Esophagus (tissue), 2 donors: Measurements from ENCODE around the gene UTP4. TPM values are rescaled to one million over a fixed set of nuclear protein-coding genes. Genes with fewer than 3 reads are reported as not detected.
"Not testable (repeated sequence)": the region's sequence is repeated elsewhere in the genome, so short reads cannot be mapped to it uniquely, and the experiment has no call there.

ENCODE experiments used
- H3K27ac ChIP-seq, 2 donors: one replicate each; pipeline ENCODE4 v1.5.1; 2013; ENCODE audit warnings: low read depth in 2 of 2, mild to moderate bottlenecking in 2 of 2, inconsistent platforms in 1 of 2, low read length in 1 of 2, moderate library complexity in 1 of 2
- H3K27me3 ChIP-seq, 2 donors: one replicate each; pipeline ENCODE4 v1.6.1; 2013; ENCODE audit warnings: low read length in 2 of 2, control low read depth in 1 of 2, mild to moderate bottlenecking in 1 of 2; ENCODE audit not compliant: insufficient read depth in 2 of 2, control insufficient read depth in 1 of 2
- H3K36me3 ChIP-seq, 2 donors: one replicate each; pipeline ENCODE4 v1.6.1; 2013; ENCODE audit warnings: low read length in 1 of 2; ENCODE audit not compliant: control insufficient read depth in 2 of 2, insufficient read depth in 2 of 2
- H3K4me1 ChIP-seq, 2 donors: one replicate each; pipeline ENCODE4 v1.6.1; 2013; ENCODE audit warnings: low read length in 1 of 2; ENCODE audit not compliant: control insufficient read depth in 2 of 2, insufficient read depth in 2 of 2
- H3K4me3 ChIP-seq, 2 donors: one replicate each; pipeline ENCODE4 v1.5.1; 2013; ENCODE audit warnings: low read length in 2 of 2, mild to moderate bottlenecking in 2 of 2, low read depth in 1 of 2, moderate library complexity in 1 of 2
- H3K9me3 ChIP-seq, 2 donors: one replicate each; pipeline ENCODE4 v1.6.1; 2013; ENCODE audit warnings: mild to moderate bottlenecking in 2 of 2, low read depth in 1 of 2, low read length in 1 of 2, moderate library complexity in 1 of 2; ENCODE audit not compliant: control insufficient read depth in 2 of 2, insufficient read depth in 1 of 2
- WGBS, 2 donors: extraction: QIAGEN DNeasy Blood & Tissue Kit; methylation state at CpG; one replicate each; pipeline ENCODE4 v1.1.7; 2013; 5-methylcytosine and 5-hydroxymethylcytosine counted together
- polyA plus RNA-seq, 2 donors: library from polyadenylated mRNA; stranded (reverse); fragments of 200-250 nt; gene quantifications; one replicate each; pipeline ENCODE4 v1.2.3, GENCODE V29; 2013
- donor health status: healthy with polysubstance abuse.
- donor health status: Bipolar disorder and iron deficiency.

UTP4 gene
- polyA plus RNA-seq, 2 donors, result 15.5 to 29.8 TPM

DNA sequence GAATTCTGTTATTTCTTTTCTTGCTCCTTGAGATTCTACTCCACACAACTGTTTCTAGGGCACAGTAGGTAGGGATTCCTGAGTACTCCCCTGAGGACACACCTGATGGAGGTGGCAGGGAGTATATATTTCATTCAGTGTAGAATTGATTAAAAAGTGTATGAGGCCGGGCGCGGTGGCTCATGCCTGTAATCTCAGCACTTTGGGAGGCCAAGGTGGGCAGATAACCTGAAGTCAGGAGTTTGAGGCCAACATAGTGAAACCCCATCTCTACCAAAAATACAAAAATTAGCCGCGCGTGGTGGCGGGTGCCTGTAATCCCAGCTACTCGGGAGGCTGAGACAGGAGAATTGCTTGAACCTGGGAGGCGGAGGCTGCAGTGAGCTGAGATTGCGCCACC, 5.6 kb upstream of the UTP4 start:
- H3K27ac ChIP-seq, H3K27me3 ChIP-seq, H3K9me3 ChIP-seq, H3K4me1 ChIP-seq, H3K4me3 ChIP-seq, H3K36me3 ChIP-seq: not testable (repeated sequence)
- 95 to 97% methylated on average over 10 of the region's 10 CpGs for WGBS, 2 donors

DNA sequence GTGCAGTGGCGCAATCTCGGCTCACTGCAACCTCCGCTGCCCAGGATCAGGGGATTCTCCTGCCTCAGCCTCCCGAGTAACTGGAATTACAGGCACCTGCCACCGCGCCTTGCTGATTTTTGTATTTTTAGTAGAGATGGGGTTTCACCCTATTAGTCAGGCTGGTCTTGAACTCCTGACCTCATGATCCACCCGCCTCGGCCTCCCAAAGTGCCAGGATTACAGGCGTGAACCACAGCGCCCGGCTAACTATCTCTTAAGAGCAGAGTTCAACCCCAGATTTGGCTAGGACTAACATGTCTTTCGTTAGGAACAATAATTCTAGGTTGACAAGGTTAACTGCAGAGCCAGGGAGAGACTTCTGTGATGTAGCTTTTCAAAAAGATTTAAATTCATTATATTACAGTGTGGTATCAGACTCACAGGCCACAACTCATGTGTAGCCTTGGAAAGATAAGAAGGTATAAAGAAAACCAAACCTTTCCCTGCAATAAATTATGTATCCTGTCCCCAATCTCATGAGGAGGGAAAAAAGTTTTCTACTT, 4.4 kb upstream of the UTP4 start:
- H3K36me3 ChIP-seq, result no peaks in the 10 kb centered on the region
- H3K9me3 ChIP-seq, result no peaks in the 10 kb centered on the region
- 87 to 88% methylated on average over 12 of the region's 12 CpGs for WGBS, 2 donors
- H3K4me1 ChIP-seq, result no peaks in the 10 kb centered on the region
- no peak overlapping the region for H3K27ac ChIP-seq
- no peak overlapping the region for H3K4me3 ChIP-seq
- no peaks in the 10 kb centered on the region for H3K27me3 ChIP-seq

DNA sequence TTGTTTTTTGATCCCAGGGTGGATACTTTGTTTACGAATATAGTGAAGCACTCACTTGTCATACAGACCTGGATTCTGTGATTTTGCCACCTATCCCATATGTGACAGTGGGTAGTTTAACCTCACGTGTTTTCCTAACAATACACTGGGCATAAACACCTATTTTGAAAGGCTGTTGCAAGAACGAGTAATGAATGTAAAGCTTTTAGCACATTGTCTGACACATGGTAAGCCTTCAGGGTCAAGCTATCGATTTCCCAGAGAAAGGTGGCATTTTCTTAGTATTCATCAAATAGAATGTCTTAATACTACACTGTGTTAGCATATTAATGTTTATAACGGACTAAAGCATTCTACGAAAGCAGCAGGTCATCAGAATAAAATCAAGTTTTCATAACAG, 2.0 kb upstream of the UTP4 start:
- H3K27me3 ChIP-seq, result no peaks in the 10 kb centered on the region
- no peaks in the 10 kb centered on the region for H3K36me3 ChIP-seq
- WGBS, 2 donors, result 53 to 56% methylated on average over 6 of the region's 6 CpGs
- no peak overlapping the region for H3K27ac ChIP-seq
- no peaks in the 10 kb centered on the region for H3K9me3 ChIP-seq
- no peaks in the 10 kb centered on the region for H3K4me1 ChIP-seq
- H3K4me3 ChIP-seq, result no peak overlapping the region

DNA sequence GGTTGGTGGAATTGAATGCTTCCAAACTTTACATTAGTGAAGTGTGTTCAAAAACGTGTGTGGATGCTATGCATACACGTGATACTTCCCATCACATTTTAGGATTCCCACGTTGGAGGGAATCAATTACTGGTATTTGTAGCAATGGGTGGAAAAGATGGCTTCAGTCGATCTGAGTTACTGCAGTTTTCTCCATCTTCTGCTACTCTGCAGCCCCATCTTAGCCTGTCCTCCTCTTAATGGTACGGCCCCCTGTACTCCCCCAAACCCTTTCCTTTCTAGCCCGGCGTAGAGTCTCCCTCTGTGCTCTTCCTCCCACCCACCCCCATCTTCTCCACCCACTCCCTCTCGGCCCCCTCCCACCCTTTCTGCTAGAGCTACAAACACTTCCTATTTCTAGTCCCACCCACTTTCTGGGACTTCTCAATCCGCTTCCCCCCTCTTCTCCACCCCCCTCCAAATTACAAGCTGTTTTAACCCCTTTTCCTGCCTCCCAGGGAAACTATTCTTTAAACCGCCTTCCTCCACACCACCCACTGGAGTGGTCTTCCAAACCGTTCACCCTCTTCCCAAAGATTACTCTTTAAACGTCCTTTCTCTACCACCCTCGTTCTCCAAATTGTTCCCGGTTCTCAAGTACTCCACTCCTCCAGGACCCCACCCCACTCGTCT, 1.1 kb upstream of the UTP4 start:
- H3K9me3 ChIP-seq, result no peaks in the 10 kb centered on the region
- no peaks in the 10 kb centered on the region for H3K27me3 ChIP-seq
- peak overlapping the region; percentile 97 to 98 for H3K27ac ChIP-seq
- 1 to 2% methylated on average over 15 of the region's 15 CpGs for WGBS, 2 donors
- H3K4me3 ChIP-seq, result peak overlapping the region; percentile 94 to 97
- H3K4me1 ChIP-seq, result no peaks in the 10 kb centered on the region
- peaks cover 0 to 2% of the 10 kb centered on the region in 2 donors for H3K36me3 ChIP-seq

DNA sequence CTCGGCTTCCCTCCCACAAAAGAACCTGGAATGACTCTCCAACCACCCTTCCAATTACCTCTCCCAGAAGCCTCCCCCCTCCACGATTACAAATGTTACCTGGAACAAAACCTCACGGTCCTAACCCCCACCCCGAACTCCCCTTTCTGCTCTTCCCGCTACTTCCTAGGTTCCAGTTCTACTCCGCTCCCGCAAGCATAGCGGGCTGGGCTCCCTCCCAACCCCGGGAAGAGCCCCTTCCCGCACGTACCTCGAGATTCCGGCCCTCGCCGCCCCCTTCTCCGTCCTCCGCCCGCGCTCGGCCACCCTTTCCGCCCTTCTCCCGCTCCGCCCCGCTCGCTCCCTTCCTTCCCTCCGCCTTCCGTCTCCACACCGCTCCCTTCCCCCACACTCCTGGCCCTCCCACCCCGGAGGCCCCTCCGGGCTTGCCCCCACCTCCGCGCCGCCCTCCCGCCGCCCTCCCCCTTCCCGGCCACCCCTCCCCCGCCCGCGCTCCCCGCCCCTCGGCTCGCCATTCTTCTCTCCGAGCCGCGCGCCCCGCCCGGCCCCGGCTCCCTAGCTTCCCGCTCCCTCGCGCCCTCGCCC, 518 bp upstream of the UTP4 start:
- Histone ChIP-seq H3K27ac (peak overlapping the region; percentile 97 to 98), H3K4me1 (no peaks in the 10 kb centered on the region), H3K9me3 (no peaks in the 10 kb centered on the region), H3K27me3 (no peaks in the 10 kb centered on the region), H3K4me3 (peak overlapping the region; percentile 94 to 97), H3K36me3 (peaks cover 0 to 6% of the 10 kb centered on the region in 2 donors)
- WGBS, 2 donors, result 1% methylated on average over 31 to 52 of the region's 53 CpGs

DNA sequence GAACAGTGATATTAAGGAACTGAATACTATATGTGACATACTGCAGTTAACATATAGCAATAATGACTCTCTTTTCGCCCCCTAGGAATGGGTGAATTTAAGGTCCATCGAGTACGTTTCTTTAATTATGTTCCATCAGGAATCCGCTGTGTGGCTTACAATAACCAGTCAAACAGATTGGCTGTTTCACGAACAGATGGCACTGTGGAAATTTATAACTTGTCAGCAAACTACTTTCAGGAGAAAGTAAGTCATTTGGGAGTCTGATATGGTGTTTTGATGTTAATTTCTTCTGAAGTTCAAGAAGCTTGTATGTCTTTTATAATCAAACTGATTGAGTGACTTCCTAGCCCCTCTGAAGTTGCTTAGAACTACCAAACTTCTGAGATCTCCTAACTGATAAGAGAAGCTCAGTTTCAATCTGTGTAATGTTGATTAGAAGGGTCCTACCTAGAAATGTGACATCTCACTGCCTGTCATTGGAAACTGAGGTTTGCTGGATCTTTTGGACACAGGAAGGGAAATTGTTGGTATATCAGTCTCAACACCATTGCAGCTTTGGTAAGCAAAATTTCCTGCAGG, 1.0 kb downstream of the UTP4 start:
- peaks cover 3 to 8% of the 10 kb centered on the region in 2 donors for H3K36me3 ChIP-seq
- H3K4me3 ChIP-seq, result peak overlapping the region; percentile 94 to 97
- WGBS, 2 donors, result 29 to 32% methylated on average over 5 of the region's 5 CpGs
- H3K27me3 ChIP-seq, result no peaks in the 10 kb centered on the region
- no peak overlapping the region for H3K27ac ChIP-seq
- H3K4me1 ChIP-seq, result no peaks in the 10 kb centered on the region
- H3K9me3 ChIP-seq, result no peaks in the 10 kb centered on the region

DNA sequence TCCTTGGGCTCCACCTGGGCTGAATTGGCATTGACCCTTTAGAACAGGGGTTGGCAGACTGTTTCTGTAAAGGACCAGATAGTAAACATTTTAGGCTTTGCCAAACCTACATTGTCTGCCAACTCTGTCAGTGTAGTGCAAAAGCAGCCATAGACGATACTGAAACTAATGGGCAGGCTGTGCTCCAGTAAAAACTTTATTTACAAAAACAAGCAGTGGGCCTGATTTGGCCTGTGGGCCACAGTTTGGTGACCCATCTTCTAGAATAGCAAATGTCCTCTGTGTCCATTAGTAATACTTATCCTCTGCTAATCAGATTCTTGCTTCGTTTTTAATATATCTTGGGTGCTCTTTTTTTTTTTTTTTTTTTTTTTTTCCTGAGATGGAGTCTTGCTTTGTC, 6.2 kb downstream of the UTP4 start:
- WGBS, 2 donors, result 83 to 85% methylated on average over 2 of the region's 2 CpGs
- Histone ChIP-seq H3K36me3 (peaks cover 8 to 19% of the 10 kb centered on the region in 2 donors), H3K4me3 (no peak overlapping the region), H3K27me3 (no peaks in the 10 kb centered on the region), H3K4me1 (no peaks in the 10 kb centered on the region), H3K9me3 (no peaks in the 10 kb centered on the region), H3K27ac (no peak overlapping the region)

DNA sequence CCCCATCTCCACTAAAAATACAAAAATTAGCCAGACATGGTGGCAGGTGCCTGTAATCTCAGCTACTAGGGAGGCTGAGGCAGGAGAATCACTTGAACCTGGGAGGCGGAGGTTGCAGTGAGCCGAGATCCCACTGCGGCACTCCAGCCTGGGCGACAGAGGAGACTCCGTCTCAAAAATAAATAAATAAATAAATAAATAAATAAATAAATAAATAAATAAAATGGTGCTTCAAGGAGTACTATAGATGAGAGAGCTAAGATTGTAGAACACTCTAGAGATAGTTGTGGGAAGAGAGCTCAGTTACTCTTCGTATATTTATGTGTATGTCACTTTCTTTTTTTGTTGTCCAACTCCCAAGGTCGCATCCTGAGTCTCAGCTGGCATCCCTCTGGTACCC, 7.0 kb downstream of the UTP4 start:
- not testable (repeated sequence) for H3K27ac ChIP-seq, H3K27me3 ChIP-seq, H3K4me3 ChIP-seq, H3K4me1 ChIP-seq, H3K9me3 ChIP-seq
- WGBS, 2 donors, result 96% methylated on average over 7 of the region's 7 CpGs
- H3K36me3 ChIP-seq, result peaks cover 8 to 19% of the 10 kb centered on the region in 2 donors

DNA sequence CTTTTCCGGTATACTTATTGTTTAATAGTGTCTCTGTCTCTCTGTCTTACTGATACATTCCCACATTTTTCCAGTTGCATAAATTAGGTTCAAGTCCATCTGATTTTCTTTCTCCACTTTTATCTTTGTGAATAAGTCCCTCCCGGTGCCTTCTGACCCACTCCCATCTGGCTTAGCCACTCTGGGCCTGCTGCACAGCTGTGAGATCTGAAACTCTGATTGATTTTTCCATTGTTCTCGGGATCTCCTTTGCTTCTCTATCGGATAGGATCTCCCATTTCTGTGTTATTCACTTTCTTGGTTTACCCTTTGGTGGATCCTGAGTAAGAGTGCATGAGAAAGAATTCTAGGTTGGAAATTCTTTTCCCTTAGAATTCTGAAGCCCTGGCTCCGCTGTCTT, 8.6 kb downstream of the UTP4 start:
- no peaks in the 10 kb centered on the region for H3K4me1 ChIP-seq
- H3K4me3 ChIP-seq, result no peak overlapping the region
- WGBS, 2 donors, result 88 to 93% methylated on average over 5 of the region's 5 CpGs
- H3K27me3 ChIP-seq, result no peaks in the 10 kb centered on the region
- no peak overlapping the region for H3K27ac ChIP-seq
- peaks cover 8 to 19% of the 10 kb centered on the region in 2 donors for H3K36me3 ChIP-seq
- H3K9me3 ChIP-seq, result no peaks in the 10 kb centered on the region
